HG02763 (cell line): ENCODE results near the gene TSEN2.

Source experiments
- ATAC-seq: cut with Tn5 transposase; IDR thresholded peaks from one replicate; pipeline ENCODE4 v1.9.1; 2021; ENCODE audit warnings: mild to moderate bottlenecking, moderate library complexity; ENCODE audit not compliant: unreplicated experiment

The TSEN2 gene

DNA sequence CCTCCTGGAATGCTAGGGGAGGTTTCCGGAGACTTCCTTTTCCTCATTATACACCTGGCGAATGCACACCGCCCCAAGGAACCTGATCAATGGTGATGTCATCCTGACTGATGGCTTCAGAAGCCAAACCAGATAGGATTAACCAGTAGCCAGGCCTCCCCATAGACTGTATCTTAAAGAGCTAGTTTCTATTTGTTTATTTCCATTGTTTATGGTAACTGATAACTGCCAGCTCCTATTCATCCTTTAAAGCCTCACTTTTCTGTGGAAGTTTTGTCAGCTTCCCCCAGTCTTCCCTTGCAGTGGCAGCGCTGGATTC lies 61.2 kb downstream of the TSEN2 start, which contains the start of gene MKRN2OS:
Gene MKRN2OS (minus strand): TSS at position 27 of the 319 bp plus-strand sequence. CDS start 35 bp downstream, outside the sequence.
- no peak for ATAC-seq

DNA sequence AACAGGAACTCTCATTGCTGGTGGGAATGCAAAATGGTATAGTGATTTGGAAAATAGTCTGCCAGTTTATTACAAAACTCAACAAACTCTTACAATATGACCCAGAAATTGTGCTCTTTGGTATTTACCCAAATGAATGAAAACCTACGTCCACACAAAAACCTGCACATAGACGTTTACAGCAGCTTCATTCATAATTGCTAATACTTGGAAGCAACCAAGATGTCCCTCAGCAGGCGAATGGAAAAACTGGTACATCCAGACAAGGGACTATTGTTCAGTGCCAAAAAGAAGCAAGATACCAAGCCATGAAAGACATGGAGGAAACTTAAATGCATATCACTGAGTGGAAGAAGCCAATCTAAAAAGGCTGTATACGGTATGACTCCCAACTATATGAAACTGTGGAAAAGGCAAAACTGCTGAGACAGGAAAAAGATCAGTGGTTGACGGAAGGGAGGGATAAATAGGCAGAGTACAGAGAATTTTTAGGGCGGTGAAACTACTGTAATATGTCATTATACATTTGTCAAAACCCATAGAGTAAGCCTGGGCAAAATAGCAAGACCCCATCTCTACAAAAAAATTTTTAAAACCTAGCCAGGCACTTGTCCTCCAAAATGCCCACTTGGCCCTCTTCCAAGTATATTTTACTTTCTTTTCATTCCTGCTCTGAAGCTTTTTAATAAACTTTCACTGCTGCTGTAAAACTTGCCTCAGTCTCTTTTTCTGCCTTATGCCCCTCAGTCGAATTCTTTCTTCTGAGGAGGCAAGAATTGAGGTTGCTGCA lies 65.9 kb downstream of the TSEN2 start:
- ATAC-seq: no peak

DNA sequence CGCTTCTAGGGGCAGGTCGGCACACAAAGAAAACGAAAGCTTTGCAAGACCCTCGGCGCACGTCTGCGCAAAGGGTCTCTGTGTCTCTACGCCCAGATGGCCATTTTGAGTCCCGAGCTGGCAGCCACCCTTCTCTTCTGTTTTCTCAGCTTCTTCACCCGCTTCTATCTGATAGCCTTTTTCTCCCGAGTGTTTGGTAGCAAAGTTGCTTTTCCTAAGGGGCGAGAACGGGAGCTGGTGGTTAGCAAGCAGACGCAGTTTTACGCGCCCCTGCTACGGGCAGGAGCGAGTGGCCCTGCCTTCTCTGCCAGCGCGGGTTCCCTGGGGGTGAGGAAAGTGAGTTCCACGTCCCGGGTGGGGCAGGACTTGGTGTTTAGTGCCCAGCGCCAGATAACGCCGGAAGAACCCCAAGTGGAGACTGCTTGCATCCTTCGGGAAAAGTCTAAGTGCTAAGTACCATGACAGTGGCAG lies 69.7 kb downstream of the TSEN2 start:
- no peak for ATAC-seq

- ATAC-seq: no peak
Measured at GRCh38 chr3:12556314-12556689, 72.0 kb downstream of the TSEN2 start.

DNA sequence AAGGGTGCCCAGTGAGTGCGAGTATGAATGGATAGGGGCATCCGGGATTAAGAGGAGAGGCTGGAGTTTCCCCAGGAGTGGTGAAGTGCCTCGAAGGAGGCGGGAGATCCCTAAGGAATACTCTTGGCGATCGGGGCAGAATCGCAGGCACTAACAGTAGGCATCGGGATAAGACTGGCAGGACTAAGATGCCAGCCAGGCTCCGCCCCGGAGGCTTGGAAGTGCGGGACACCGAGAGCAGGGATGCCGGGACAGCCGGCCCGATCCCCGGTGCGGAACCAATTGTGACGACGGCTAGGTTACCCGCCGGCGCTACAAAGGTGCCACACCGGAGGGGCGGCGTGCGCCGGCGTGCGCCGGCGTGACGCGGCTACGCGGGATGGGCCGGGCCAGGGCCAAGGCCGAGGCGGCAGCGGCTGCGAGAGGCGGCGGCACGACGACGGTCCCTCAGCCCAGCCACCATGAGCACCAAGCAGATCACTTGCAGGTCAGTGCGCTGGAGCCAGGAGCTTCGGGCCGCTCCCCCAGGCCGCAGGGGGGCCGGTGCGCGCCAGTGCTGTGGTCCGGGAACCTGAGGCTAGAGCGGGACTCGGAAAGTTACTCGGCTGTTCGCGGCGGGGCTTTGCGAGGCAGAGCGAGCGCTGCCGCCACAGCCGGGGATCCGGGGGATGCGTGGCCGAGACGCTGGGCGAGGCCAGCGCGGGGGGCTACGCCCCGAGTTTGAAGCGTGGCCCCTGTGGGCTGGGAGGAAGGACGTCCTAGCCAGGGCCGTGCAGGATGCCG lies 72.6 kb downstream of the TSEN2 start, which contains the start of gene MKRN2:
Gene MKRN2 (plus strand): TSS at position 398 of the 783 bp plus-strand sequence. CDS start 64 bp downstream, at position 462.
- peak; percentile 87 for ATAC-seq

DNA sequence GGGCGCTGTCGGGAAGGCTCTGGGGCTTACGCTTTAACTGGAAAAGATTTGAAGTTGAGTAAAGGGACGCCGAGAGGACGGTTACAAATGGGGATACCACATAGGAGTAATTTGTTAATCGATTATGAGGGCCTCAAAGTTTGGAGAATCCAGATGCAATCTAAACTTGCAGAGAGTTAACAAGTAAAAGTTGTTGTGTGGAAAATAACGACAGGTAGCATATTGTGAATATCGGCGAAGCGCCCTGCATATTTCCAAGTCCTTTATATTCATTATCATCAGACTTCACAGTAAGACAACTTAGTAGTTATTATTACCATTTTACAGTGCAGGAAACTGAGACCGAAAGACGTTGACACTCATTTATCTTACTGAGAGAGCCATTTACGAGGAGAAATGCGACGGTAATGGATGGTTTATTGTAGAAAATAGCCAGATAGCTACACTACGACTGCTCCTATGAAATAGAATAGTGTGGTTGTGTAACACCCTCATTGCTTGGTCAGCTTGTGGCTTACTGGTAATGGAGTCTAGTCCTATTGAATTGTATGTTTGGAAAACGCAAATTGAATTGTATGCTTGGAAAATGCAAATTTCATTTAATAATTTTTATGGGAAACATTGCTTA lies 73.3 kb downstream of the TSEN2 start:
- no peak for ATAC-seq

GRCh38 chr3:12558706-12559105 lies 74.4 kb downstream of the TSEN2 start:
- ATAC-seq: no peak

GRCh38 chr3:12559520-12559919 lies 75.2 kb downstream of the TSEN2 start:
- ATAC-seq: no peak

DNA sequence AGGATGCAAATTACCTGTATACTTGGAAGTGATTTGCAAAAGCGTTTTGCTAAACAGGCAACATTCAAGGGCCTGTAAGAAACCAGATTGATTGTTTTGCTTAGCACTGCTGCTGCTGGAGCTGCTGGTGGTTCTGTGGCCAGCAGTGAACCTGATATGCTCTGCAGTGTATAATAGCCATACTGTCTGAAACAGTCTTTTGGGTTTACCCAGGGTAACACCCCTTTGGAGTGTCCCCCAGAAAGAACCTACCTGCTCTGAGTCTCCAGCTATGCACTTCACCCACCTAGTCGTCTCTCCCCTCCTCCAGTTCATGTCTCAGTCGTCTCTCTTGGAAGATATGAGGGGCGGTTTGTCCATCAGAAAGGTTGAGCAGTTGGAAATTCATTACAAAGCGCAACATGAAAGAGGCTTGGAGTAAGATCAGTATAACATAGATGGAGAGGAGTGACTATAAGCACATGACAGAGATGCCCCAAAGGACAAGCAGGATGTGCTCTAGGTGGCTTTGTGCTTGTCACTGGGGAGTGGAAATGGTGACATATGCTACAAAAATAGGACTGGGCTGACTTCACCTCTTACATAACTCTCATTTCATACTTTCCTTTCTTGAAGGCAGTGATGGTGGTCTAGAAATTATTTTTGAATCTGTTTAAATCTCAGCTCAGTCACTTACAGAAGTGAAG lies 76.4 kb downstream of the TSEN2 start:
- no peak for ATAC-seq

DNA sequence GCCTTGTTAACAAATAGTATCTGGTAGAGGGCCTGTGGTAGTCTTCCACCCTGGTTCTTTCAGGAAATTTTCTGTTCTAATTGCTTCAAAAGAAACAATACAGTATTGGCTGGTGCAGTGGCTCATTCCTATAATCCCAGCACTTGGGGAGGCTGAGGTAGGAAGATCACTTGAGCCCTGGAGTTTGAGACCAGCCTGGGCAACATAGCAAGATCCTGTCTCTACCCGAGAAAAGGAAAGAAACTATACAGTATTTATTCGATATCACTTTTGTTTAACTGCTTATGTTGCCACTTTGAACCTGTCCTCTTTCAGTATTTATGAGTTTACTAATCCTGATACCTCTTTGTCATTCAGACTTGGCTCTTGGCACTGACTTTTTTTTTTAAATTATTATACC lies 77.1 kb downstream of the TSEN2 start:
- no peak for ATAC-seq

DNA sequence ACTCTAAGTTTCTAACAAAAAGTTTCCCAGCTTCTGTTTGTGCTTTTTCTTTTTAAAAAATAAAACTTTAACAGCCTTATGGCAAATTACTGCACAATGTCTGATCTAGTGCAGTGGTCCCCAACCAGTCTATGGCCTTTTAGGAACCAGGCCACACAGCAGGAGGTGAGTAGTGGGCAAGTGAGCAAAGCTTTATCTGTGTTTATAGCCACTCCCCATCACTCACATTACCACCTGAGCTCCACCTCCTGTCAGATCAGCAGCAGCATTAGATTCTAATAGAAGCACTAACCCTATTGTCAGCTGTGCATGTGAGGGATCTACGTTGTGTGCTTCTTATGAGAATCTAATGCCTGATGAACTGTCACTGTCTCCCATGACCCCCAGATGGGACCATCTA lies 78.2 kb downstream of the TSEN2 start:
- ATAC-seq: no peak

DNA sequence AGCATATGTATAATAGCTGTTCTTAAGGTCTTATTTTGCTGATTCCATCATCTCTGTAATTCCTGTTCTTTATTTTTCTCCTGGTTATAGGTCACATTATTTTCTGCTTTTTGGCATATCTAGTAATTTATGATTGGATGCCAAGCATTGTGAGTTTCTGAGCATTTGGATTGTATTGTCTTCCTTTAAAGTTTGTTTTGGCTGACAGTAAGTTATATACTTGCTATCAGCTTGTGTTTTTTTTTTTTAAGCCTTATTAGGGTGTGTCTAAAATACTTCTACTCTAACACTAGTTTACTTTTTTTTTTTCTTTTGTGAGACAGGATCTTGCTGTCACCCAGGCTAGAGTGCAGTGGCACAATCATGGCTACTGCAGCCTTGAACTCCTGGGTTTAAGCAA lies 82.7 kb downstream of the TSEN2 start:
- ATAC-seq: no peak

- ATAC-seq: no peak
Measured at GRCh38 chr3:12568747-12569146, 84.5 kb downstream of the TSEN2 start.

DNA sequence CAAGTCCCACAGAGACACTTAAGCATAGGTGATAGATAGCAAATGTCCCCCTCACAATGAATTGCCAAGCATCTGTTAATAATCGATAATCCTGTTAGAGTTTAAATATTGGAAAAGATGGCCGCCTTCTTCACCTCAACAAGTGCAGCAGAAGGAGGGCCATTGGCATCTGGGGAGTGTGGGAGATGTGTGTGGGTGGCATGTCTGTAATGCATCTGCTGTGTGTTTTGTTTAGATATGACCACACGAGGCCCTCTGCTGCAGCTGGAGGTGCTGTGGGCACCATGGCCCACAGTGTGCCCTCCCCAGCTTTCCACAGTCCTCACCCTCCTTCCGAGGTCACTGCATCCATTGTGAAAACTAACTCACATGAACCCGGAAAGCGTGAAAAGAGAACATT lies 85.6 kb downstream of the TSEN2 start:
- ATAC-seq: no peak

- no peak for ATAC-seq
Measured at GRCh38 chr3:12571986-12572385, 87.7 kb downstream of the TSEN2 start.

- ATAC-seq: no peak
Measured at GRCh38 chr3:12574131-12574530, 89.9 kb downstream of the TSEN2 start.

- no peak for ATAC-seq
Measured at GRCh38 chr3:12574661-12575060, 90.4 kb downstream of the TSEN2 start.

DNA sequence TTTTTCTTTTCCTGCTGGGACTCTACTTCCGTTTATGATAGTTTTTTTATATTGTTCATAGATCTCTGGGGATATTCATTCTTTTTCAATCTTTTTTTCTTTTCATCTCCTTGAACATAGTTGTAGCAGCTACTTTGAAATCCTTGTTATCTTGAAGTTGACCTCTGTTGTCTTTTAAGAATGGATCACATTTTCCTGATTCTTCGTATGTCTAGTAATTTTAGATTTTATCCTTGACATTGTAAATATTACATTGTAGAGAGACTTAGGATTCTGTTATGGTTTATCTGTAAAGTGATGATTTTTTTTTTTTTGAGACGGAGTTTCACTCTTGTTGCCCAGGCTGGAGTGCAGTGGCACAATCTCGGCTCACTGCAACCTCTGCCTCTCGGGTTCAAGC lies 93.1 kb downstream of the TSEN2 start:
- ATAC-seq: no peak

- no peak for ATAC-seq
Measured at GRCh38 chr3:12578742-12579141, 94.5 kb downstream of the TSEN2 start.

GRCh38 chr3:12579456-12579855 lies 95.2 kb downstream of the TSEN2 start:
- ATAC-seq: no peak

DNA sequence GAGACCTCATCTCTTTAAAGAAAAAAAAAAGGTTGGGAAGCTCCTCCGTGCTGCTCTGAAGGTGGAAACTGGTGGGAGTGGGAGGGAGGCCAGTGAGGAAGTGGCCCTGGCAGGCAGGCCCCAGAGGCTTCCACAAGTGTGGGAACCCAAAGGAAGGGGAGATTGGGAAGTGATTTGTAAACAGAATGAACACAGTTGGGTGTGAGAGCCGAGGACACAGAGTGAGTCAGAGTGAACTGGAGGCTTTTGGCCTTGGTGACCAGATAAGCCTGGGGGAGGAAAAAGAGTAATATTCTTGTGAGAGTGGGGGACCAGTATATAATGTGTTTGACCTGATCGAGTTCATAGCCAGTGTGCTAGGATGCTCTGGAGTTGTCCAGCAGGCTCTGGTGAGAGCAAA lies 95.6 kb downstream of the TSEN2 start:
- ATAC-seq: no peak
